NCI-H2029 treated with DMSO at 0.1 percent for 48 hours (cell line): Measurements from ENCODE around the gene UTY.

Experiments
- DNase-seq: peaks from one replicate; lab custom pipeline; 2025; lab: John Stamatoyannopoulos, UW

UTY gene

GRCh38 chrY:13479828-13480227 is at the start of gene UTY:
UTY (minus strand) TSS chrY:13480033; CDS start chrY:13479665, 368 bp downstream.
- DNase-seq: no peak

- no peak for DNase-seq
These were observed 40.6 kb upstream of the UTY start for GRCh38 chrY:13520474-13520873.

- no peak for DNase-seq
These were observed 21.4 kb upstream of the UTY start for GRCh38 chrY:13501215-13501614.

GRCh38 chrY:13493737-13494136 is 13.9 kb upstream of the UTY start:
- DNase-seq: no peak

GRCh38 chrY:13492408-13492807 is 12.6 kb upstream of the UTY start:
- no peak for DNase-seq

GRCh38 chrY:13488738-13489137 is 8.9 kb upstream of the UTY start:
- DNase-seq: no peak

- no peak for DNase-seq
These were observed 617 bp downstream of the UTY start for GRCh38 chrY:13479121-13479711.

- DNase-seq: no peak
These were observed 1.6 kb downstream of the UTY start for GRCh38 chrY:13478126-13478785.

- no peak for DNase-seq
These were observed 4.8 kb downstream of the UTY start for GRCh38 chrY:13474997-13475396.

GRCh38 chrY:13451572-13451971 is 28.3 kb downstream of the UTY start:
- no peak for DNase-seq

GRCh38 chrY:13450596-13451130 is 29.2 kb downstream of the UTY start:
- DNase-seq: no peak

GRCh38 chrY:13445566-13445965 is 34.3 kb downstream of the UTY start:
- DNase-seq: no peak

- DNase-seq: no peak
These were observed 36.7 kb downstream of the UTY start for GRCh38 chrY:13443146-13443545.

- DNase-seq: no peak
These were observed 39.0 kb downstream of the UTY start for GRCh38 chrY:13440811-13441210.

GRCh38 chrY:13435968-13436937 is 43.6 kb downstream of the UTY start:
- no peak for DNase-seq

GRCh38 chrY:13435206-13435967 is 44.4 kb downstream of the UTY start:
- no peak for DNase-seq

GRCh38 chrY:13432293-13433025 is 47.4 kb downstream of the UTY start:
- no peak for DNase-seq

- no peak for DNase-seq
These were observed 50.3 kb downstream of the UTY start for GRCh38 chrY:13429551-13429950.

- no peak for DNase-seq
These were observed 56.5 kb downstream of the UTY start for GRCh38 chrY:13423281-13423732.

GRCh38 chrY:13416869-13417661 is 62.8 kb downstream of the UTY start:
- no peak for DNase-seq
